PFSK-1 (cell line): ENCODE measurements around the gene IL34.

Experiments
- POLR2AphosphoS5 ChIP-seq: IDR thresholded peaks from 2 replicates; pipeline ENCODE4 v1.6.1; 2012; ENCODE audit warnings: low read depth, mild to moderate bottlenecking, control low read depth, low read length, moderate library complexity
- SIN3A ChIP-seq: IDR thresholded peaks from 2 replicates; pipeline ENCODE4 v1.6.1; 2012; ENCODE audit warnings: mild to moderate bottlenecking, low read length, moderate library complexity, borderline replicate concordance; ENCODE audit not compliant: insufficient read depth
- TAF1 ChIP-seq: IDR thresholded peaks from 2 replicates; pipeline ENCODE4 v1.6.1; 2012; ENCODE audit warnings: low read length, control low read depth, borderline replicate concordance; ENCODE audit not compliant: insufficient read depth

DNA sequence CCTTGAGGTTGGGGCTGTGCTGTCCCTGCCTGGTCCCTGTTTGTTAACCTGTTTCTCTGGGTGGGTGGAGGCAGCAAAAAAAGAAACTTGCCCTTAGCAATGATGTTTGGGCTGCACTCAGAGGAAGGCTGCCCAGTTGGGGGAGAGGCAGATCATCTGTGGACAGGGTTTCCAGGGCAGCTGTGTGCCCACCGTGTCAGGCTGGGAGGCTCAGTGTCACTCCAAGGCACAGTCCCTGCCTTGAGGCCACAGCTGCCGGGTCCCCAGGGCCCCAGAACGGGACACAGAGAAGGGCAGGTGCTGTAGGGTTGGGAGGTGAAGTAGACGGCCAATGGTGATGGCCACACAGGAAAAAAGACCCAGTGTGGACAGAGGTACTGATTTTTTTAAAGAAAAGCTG is 3.9 kb downstream of the IL34 start:
- TF ChIP-seq POLR2AphosphoS5 (no peak), TAF1 (no peak), SIN3A (no peak)
